HG03571 (cell line): ENCODE measurements around the gene TCF21.
"Not testable (repeated sequence)": the region's sequence is repeated elsewhere in the genome, so short reads cannot be mapped to it uniquely, and the experiment has no call there.

Source experiments
- ATAC-seq: cut with Tn5 transposase; IDR thresholded peaks from one replicate; pipeline ENCODE4 v1.9.1; 2021; ENCODE audit not compliant: unreplicated experiment

TCF21 gene

GRCh38 chr6:133888929-133889556 is at the start of gene TCF21:
TSS of gene TCF21 (plus strand) at chr6:133889113. CDS start at chr6:133889398, 285 bp downstream.
- ATAC-seq: no peak

DNA sequence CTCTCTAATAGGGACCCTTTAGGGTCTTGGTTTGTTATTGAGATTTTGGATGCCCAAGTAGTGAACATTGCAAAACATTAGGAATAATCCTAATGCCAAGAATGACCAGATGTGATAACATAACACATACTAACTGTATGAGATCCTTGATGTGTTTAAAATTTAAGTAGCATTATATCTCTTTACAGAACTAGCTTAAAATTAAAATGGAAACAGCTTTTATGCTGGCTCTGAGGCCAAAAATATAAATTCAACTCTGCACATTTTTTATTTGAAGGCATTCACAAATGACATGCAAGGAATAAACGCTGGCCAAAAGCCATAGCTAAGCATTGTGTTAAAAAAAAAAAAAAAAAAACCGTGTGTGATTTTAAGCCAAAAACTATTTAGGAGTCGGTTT is 47.7 kb upstream of the TCF21 start:
- no peak for ATAC-seq

DNA sequence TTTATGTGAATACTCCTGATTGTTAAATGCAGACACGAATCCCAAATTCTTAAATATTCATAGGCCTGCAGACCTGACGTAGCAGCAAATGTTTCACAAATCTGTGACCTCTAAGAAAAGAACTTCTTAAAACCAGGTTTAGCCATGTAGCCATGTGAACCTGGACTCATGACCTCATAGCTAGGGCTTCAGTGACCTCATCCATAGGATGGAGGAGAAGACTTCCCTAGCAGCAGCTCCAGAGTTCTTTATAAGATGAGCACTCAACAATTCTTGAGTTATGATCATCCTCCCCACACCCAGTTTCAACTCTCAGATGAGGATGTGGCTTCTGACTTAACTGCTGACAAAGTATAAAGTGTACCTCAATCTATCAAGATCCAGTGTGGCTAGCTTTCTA is 45.8 kb upstream of the TCF21 start:
- no peak for ATAC-seq

- no peak for ATAC-seq
Observed at GRCh38 chr6:133844709-133845108, 44.2 kb upstream of the TCF21 start.

GRCh38 chr6:133854041-133854363 is 34.9 kb upstream of the TCF21 start:
- ATAC-seq: no peak

GRCh38 chr6:133854364-133855275 is 34.3 kb upstream of the TCF21 start:
- ATAC-seq: no peak

- ATAC-seq: no peak
Observed at GRCh38 chr6:133855276-133855990, 33.5 kb upstream of the TCF21 start.

GRCh38 chr6:133855991-133856370 is 32.9 kb upstream of the TCF21 start:
- ATAC-seq: no peak

DNA sequence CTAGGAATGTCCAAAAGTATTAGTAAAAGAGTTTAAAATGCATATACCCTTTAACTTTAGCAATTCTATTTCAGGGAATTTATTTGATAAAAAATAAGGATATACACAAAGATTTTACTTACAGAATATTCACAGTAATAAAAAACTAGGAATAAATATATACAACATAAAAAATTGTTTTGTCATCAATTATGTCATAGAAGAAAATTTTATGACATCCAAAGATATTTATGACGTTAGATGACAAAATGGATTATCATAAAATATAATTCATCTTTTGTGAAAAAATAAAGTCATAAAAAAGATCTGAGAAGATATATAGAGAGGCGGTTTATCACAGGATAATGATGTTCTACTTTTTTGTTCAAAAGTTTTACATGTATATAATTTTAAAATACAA is 32.0 kb upstream of the TCF21 start:
- no peak for ATAC-seq

GRCh38 chr6:133857696-133858095 is 31.2 kb upstream of the TCF21 start:
- ATAC-seq: no peak

GRCh38 chr6:133861337-133861736 is 27.6 kb upstream of the TCF21 start:
- ATAC-seq: not testable (repeated sequence)

DNA sequence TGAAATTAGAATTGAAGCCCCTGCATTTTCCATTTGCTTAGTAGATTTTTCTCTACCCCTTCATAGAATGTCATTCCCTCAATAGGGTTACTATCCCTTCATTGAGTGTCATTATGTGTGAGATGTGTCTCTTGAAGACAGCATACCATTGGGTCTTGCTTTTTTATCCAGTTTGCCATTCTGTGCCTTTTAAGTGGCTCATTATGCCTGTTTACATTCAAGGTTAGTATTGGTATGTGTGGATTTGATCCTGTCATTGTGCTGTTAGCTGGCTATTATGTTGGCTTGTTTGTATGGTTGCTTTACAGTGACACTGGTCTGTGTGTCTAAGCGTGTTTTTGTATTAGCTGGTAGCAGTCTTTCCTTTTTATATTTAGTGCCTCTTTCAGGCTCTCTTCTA is 25.7 kb upstream of the TCF21 start:
- no peak for ATAC-seq

GRCh38 chr6:133865680-133866079 is 23.2 kb upstream of the TCF21 start:
- ATAC-seq: no peak

GRCh38 chr6:133871131-133871530 is 17.8 kb upstream of the TCF21 start:
- no peak for ATAC-seq

- no peak for ATAC-seq
Observed at GRCh38 chr6:133873538-133873937, 15.4 kb upstream of the TCF21 start.

GRCh38 chr6:133877116-133877515 is 11.8 kb upstream of the TCF21 start:
- ATAC-seq: no peak

GRCh38 chr6:133880006-133880405 is 8.9 kb upstream of the TCF21 start:
- no peak for ATAC-seq

GRCh38 chr6:133880896-133881295 is 8.0 kb upstream of the TCF21 start:
- no peak for ATAC-seq

DNA sequence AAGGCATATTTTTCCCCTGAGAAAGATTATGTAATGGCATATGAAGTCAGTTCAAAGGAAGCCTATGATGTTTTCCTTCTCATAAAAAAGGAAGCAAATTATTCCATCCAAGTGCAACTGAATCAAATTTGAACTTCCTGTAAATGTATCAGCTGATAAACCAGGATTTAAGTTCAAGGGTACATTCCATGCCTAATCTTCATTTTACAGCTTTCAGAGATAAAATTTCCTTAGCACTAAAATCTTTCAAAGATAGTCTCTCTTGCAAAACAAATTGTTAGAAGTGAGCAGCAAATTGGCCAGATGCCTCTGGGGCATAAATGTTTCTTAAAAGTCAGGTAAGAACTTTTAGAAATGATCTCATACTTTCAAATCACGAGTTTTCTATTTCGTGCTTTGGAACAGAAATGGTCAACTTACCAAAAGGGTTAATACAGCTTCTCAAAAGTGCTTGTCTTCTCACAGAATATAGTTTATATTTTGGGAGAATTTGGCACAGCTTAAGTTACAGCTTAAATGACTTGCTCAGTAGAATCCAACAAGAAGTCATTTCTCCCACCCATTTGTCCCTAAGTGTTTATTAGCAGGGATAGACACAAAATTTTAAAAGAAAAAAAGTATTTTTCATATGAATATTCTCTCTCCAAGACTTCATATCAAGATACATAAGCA is 2.7 kb upstream of the TCF21 start:
- ATAC-seq: no peak

GRCh38 chr6:133887156-133887879 is 1.6 kb upstream of the TCF21 start:
- no peak for ATAC-seq

DNA sequence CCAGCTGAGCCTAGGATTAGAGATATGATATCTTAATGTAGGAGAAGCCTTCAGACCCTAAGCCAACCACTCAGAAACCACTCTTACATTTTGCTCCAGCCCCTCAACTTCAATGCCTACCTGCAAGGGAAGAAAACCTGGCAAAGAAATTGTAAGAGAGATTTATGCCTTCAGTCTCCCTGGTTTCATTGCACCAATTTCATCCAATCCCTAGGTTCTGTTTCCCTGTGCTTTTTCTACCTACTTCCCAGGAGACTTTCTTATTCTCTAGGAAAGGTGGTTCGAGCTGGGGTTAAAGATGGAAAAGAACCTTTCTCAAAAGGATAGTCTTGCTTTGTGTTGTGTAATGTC is 1.1 kb upstream of the TCF21 start:
- ATAC-seq: no peak
